Measurements from ENCODE around the gene KMT5C. TPM values are rescaled to one million over a fixed set of nuclear protein-coding genes. Genes with fewer than 3 reads are reported as not detected.

Gene KMT5C
- total RNA-seq (ENCODE audit: low replicate concordance): 26.9 and 32.9 TPM in 2 replicates
- long read RNA-seq: 0 reads

DNA sequence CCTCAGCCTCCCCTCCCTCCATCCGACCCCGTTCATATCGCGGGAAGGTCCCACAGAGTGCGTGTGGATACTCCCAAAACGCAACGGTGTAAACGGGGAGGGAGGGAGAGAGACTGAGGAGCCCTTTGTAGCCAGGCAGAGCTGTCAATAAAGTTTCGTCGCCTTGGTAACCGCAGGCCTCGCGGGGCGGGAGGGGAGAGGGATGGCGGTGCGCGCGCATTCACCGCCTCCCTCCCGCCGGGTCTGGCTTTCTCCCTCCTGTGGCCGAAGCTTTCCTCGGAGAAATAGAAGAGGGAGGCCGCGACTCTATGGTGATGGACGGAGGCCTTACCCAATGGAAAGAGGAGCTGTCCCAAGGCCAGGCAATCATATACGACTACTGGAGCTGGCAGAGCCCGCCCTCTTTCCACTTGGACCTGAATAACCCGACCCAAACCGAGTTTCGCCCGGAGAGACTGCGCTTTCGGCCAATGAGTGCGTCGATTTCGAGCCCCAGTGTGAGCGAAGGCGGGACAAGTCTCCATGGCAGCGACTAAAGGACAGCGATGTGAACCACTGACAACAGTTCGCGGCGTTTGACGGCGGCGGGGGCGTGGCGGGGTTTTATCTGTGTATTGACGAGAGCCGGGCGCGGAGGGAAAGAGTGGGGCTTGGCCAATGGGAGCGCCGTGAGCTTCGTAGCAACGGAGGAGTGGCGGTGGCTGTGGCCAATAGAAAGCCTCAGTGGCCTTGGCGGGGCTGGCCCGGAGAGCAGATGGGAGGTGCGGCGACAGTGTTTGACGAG is at the start of gene KMT5C:
KMT5C (plus strand) TSS at position 772 of the 784 bp plus-strand sequence. CDS start 2,061 bp downstream, outside the sequence.
- no peaks in the 10 kb centered on the region for H3K9me3 Mint-ChIP-seq
- peaks cover 10% of the 10 kb centered on the region for H3K4me1 Mint-ChIP-seq (ENCODE audit: unreplicated experiment)
- DNase-seq (ENCODE audit: extremely low spot score, unreplicated experiment): peak; percentile 100
- peak within 1 kb of the TSS; percentile 100 for H3K4me3 Mint-ChIP-seq
- H3K27ac Mint-ChIP-seq: peak within 1 kb of the TSS; percentile 100
- peaks cover 3% of the 10 kb centered on the region for H3K27me3 Mint-ChIP-seq
- peaks cover 4% of the 10 kb centered on the region for H3K36me3 Mint-ChIP-seq
- peak; percentile 55 for TF ChIP-seq CTCF (conservative IDR thresholded peaks at IDR 0.05)

- H3K27me3 Mint-ChIP-seq: no peaks in the 10 kb centered on the region
- TF ChIP-seq CTCF (conservative IDR thresholded peaks at IDR 0.05): no peak
- no peak overlapping the region for H3K4me3 Mint-ChIP-seq
- peaks cover 12% of the 10 kb centered on the region for H3K4me1 Mint-ChIP-seq (ENCODE audit: unreplicated experiment)
- no peak overlapping the region for H3K27ac Mint-ChIP-seq
- DNase-seq (ENCODE audit: extremely low spot score, unreplicated experiment): no peak
- H3K36me3 Mint-ChIP-seq: peaks cover 3% of the 10 kb centered on the region
- no peaks in the 10 kb centered on the region for H3K9me3 Mint-ChIP-seq
Measured at GRCh38 chr19:55297267-55297666, 42.4 kb upstream of the KMT5C start.

DNA sequence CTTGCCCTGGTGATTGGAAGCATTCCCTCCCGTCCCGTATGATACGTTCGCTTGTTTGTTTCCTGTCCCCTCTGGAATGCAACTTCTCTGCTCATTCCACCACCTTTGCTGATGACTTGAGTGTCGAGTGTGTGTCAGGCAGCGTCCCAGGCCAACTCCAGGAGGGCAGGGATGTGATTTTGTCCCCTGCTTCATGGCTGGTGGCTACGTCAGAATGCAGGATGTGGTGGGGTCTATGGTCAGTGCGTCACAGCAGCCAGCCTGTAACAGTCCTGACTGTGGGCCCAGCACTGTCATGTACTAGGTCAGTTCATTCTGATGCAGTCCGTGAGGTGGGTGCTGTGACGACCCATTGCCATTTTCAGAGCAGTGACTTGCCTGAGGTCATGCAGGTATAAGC is 39.7 kb upstream of the KMT5C start:
- Mint-ChIP-seq H3K4me3 (no peak overlapping the region), H3K27ac (no peak overlapping the region), H3K9me3 (no peaks in the 10 kb centered on the region), H3K4me1 (ENCODE audit: unreplicated experiment) (peaks cover 12% of the 10 kb centered on the region), H3K27me3 (no peaks in the 10 kb centered on the region), H3K36me3 (peaks cover 6% of the 10 kb centered on the region)
- DNase-seq (ENCODE audit: extremely low spot score, unreplicated experiment): no peak
- TF ChIP-seq CTCF (conservative IDR thresholded peaks at IDR 0.05): no peak

- DNase-seq (ENCODE audit: extremely low spot score, unreplicated experiment): no peak
- Mint-ChIP-seq H3K27ac (no peak overlapping the region), H3K27me3 (no peaks in the 10 kb centered on the region), H3K4me1 (ENCODE audit: unreplicated experiment) (peaks cover 12% of the 10 kb centered on the region), H3K4me3 (peak overlapping the region; percentile 67), H3K36me3 (peaks cover 10% of the 10 kb centered on the region), H3K9me3 (no peaks in the 10 kb centered on the region)
- no peak for TF ChIP-seq CTCF (conservative IDR thresholded peaks at IDR 0.05)
Measured at GRCh38 chr19:55300886-55301458, 38.7 kb upstream of the KMT5C start.

GRCh38 chr19:55301459-55302317 is 38.0 kb upstream of the KMT5C start:
- peaks cover 8% of the 10 kb centered on the region for H3K36me3 Mint-ChIP-seq
- peaks cover 12% of the 10 kb centered on the region for H3K4me1 Mint-ChIP-seq (ENCODE audit: unreplicated experiment)
- H3K27ac Mint-ChIP-seq: peak overlapping the region; percentile 34
- no peaks in the 10 kb centered on the region for H3K9me3 Mint-ChIP-seq
- peak; percentile 92 for DNase-seq (ENCODE audit: extremely low spot score, unreplicated experiment)
- peak; percentile 98 for TF ChIP-seq CTCF (conservative IDR thresholded peaks at IDR 0.05)
- H3K4me3 Mint-ChIP-seq: peak overlapping the region; percentile 67
- H3K27me3 Mint-ChIP-seq: no peaks in the 10 kb centered on the region

Measured in type B pancreatic cell (in vitro differentiated cells).